ENCODE measurements around the gene DAPK1.

Gene DAPK1

GRCh38 chr9:87599901-87600610, 102.4 kb downstream of the DAPK1 start:
- no peak for DNase-seq

- DNase-seq = no peak
Measured at GRCh38 chr9:87601176-87601575, 103.5 kb downstream of the DAPK1 start.

DNA sequence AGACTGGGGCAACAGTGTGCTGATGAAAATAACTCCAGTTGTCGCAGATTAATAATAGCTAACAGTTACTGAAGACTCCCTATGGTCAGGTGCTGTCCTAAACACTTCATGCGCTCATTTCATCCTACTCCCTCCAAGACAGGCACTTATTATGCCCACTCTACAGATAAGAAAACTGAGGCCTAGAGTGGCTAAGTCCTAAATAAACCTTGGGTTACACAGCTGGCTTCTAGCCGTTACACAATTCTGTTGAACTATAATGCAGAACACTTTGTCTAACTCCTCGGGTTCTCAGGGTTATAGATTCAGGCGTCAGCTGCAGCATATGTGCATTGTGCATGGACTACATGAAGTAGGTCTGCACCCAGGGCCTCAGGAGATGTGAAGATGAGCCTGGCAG, 103.9 kb downstream of the DAPK1 start:
- no peak for DNase-seq

DNA sequence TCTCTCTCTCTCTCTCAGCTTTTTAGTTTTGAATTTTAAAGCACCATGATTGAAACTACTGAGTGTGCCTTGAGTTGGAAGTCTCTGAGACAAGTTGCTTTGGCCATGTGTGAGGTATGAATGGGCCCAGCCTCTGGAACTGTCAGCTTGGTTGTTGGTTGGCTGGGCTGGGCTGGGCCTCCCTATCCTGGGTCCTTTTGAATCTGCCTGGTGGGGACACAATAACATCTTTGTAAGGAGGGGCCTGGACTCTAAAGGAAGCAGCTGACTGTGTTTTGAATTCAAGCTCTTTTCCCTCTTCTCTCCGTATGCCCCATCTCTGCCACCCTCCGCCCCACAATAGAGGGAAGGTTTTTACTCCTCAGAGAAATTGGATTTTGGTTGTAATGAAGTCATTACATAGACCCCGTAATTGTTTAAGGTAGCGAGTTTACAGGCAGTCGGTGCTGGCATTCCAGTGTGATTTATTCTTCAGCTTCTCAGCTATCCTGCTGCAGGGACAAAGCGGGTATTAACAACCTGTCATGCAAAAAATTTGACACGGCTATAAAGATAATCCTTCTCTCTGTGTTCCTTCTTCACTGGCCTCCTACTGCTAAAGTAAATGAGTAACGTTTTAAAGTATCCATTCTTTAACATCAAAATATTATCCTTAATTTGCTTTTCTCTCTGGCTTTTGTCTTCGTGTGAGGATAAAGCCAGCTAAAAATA, 105.4 kb downstream of the DAPK1 start:
- DNase-seq = no peak

DNA sequence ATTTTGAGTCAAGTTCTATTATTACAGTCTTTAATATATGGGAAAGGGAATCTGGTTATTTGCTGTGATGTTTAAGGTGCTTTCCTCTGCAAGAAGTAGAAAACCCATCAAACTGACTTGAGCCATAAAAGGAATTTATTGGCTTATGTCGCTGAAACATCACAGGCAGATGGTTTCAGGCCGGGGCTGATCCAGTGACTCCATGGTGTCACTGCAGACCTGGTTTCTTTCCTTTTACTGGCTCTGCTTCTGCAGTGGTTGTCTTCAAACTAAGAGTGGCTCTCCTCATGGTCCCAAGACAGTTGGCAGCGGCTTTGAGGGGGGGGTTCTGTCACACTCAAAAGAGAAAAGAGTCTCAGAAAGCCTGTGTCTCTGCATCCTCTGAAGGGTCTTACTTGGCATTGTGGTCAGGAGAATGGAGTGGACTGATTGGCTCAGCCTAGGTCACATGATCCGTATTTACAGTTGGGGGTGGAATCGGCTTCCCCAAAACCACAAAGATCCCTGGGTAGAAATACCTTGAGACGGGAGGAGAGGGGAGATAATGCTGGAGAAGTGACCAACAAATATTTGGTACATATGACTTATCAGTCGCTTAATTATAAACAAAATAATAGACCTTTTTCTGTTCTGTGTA, 106.3 kb downstream of the DAPK1 start:
- no peak for DNase-seq

DNA sequence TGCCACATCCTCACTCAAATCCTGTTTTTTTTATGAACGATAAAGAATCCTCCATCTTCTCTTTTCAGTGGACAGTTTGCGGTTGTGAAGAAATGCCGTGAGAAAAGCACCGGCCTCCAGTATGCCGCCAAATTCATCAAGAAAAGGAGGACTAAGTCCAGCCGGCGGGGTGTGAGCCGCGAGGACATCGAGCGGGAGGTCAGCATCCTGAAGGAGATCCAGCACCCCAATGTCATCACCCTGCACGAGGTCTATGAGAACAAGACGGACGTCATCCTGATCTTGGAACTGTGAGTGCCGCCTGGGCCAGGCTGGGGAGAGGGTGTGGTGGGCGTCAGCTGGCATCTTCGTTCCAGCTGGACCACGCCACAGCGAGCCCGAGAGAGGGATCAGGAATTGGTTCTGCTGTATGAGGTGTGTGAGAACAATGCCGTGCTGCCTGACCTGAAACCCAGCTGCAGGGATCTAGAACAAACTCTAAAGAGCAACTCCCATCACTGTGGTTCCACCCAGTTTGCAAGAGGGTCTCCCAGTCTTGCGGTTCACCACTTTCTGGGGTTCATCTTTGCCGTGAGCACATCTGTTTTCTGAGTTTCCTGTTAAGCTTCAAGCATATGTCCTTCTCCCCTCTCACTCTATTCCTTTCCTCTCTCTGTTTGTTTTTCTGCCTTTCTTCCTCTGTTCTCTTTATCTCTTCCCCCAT, 107.4 kb downstream of the DAPK1 start:
- DNase-seq = no peak

DNA sequence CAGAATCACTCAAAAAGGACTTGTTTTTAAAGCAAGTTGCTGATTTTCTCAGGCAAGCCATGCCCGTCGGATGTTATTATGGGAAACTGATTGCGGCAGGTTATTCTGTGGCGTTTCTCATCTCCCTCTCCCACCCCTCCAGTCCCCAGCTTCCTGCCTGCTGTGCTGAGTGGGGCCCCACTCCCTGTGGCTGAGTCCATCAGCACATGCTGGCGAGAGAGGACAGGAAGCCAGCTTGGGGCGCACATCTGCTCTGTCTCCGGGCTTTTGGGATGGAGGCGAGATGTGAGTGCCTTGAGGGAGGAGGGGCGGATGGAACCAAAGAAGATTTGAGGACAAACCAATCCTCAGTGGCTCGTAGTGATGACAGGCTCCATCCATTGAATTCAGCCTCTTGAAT, 108.0 kb downstream of the DAPK1 start:
- no peak for DNase-seq

- DNase-seq = no peak
Measured at GRCh38 chr9:87606841-87607521, 109.3 kb downstream of the DAPK1 start.

DNA sequence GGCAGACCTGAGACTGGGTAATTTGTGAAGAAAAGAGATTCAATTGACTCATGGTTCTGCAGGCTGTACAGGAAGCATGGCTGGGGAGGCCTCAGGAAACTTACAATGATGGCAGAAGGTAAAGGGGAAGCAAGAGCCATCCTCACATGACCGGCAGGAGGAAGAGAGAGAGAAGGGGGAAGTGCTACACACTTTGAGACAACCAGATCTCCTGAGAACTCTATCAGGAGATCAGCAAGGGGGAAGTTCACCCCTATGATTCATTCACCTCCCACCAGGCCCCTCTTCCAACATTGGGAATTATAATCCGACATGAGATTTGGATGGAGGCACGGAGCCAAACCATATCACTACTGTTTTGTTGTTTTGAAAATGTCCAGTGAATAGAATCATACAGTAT, 110.2 kb downstream of the DAPK1 start:
- no peak for DNase-seq

- DNase-seq = no peak
Measured at GRCh38 chr9:87609002-87609401, 111.3 kb downstream of the DAPK1 start.

DNA sequence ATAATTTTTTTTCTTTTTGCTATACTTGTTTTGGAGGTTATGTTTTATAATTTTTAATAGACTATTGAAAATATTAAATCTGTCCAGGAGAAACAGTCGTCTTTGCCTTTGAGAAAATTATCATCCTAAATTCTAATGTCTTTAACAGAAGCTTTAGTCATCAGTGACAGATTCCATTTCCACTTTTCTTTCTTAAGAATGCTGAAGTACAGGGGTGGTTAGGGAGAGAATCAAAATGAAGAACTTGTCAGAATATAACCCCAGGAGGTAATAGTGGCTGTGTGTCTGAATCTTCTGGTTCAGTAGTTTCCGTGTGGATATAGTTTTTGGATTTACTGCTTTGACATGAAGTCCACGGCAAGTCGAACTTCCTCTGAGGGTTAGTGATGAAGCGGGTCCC, 111.8 kb downstream of the DAPK1 start:
- DNase-seq = no peak

- no peak for DNase-seq
Measured at GRCh38 chr9:87610200-87611155, 112.8 kb downstream of the DAPK1 start.

DNA sequence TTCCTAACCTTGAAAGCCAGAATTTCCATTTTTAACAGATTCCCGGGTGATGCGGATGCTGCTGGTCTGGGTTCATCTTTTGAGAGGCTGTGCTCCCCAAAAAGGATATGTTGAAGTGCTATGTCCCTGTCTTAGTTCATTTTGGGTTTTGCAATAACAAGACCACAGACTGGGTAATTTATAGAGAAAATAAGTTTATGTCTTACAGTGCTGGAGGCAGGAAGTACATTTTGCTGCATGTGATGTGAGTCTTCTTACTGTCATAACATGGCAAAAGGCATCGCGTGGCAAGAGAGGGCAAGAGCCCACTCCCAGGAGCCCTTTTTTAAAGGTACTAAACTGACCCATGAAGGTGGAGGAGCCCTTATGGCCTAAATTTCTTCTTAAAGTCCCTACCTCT, 114.1 kb downstream of the DAPK1 start:
- no peak for DNase-seq

GRCh38 chr9:87612536-87612935, 114.9 kb downstream of the DAPK1 start:
- no peak for DNase-seq

DNA sequence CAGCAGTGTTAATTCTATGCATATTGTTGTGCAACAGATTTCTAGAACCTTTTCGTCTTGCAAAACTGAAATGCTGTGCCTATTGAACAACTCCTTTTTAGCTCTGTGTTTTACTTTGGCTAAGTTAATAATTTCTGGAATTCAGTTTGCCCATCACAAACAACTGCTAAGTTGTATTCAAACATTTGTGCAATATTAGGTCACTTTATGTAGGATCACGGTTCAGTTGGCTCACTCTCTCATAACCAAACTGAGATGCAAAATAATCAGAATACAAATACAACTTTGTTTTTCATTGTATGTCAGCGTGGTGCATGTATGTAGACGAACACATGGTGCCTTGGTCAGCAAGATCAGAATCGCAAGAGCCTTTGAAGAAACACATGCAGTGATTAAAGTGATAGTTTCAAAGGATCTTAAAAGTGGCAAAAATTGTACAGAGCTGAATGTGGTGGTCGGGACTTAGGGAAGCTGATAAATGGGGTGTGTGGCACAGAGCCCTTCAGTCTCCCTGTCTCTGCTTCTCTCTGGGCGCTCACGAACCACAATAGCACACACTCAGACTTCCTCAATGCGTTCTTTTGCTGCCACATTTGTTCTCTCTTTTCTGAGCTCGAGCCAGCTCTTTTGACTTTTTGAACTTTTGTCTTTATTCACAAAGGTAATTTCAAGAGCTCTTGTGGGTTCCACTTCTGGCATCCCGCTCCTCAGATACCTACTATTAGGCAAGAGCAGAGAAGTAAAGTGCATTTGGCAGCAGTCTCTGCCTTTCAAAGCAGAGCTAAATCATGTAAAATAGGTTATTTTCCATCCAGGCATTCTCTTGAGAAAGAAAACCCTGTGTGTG, 115.8 kb downstream of the DAPK1 start:
- no peak for DNase-seq

GRCh38 chr9:87614397-87614796, 116.7 kb downstream of the DAPK1 start:
- no peak for DNase-seq

DNA sequence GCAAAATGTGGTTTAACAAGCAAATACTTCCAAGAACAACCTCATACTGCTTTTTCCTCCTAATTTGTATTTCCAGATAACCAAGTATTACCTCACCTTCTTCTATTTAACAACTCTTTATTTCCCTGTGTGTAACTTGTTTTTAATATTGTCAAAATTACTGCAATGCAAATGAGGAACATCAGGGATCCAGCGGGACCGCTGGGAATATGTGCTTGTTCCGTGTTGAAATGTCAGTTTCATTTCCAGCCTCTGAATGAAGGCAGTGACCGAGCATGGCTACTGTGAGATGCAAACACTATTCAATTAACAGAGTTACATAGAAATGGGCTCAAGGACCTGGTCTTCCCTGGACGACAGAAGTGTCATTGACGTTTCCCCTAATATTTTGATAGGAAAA, 117.5 kb downstream of the DAPK1 start:
- DNase-seq = no peak

- DNase-seq = no peak
Measured at GRCh38 chr9:87615547-87616148, 118.0 kb downstream of the DAPK1 start.

GRCh38 chr9:87618226-87618625, 120.6 kb downstream of the DAPK1 start:
- no peak for DNase-seq

- DNase-seq = no peak
Measured at GRCh38 chr9:87618931-87619330, 121.3 kb downstream of the DAPK1 start.

All from NCI-H1436 treated with DMSO at 0.1 percent for 48 hours (cell line).